Heart left ventricle (tissue), 13 donors: ENCODE measurements around the gene HAUS3.

Experiments used
- POLR2A ChIP-seq, 2 donors: fragments of 450-650 bp; IDR thresholded peaks; one replicate each; pipeline ENCODE4 v1.6.1; 2017; ENCODE audit warnings: antibody characterized with exemption in 2 of 2, mild to moderate bottlenecking in 2 of 2, moderate library complexity in 2 of 2
- TF ChIP-seq, protein P1 (sequence below), 12 donors: fragments of 200-600 bp; sonication (generic) in 4 of 12; IDR thresholded peaks; one replicate each; pipeline versions ENCODE4 v1.5.0 to v1.8.0; 2018 to 2022; ENCODE audit warnings: antibody characterized with exemption in 12 of 12, mild to moderate bottlenecking in 5 of 12
- donor health status: ischemic (EF 13 %, LVEDD 7.1; RV severe dilation, severe dysfunction).
- donor health status: DM: no; HTN: yes; CAD: no.
- donor health status: DM: no; HTN: no; CAD: no.
- donor health status: ischemic (EF 25% LVEDD 6.9; RV normal size, moderate dysfunction).
- donor health status: ischemic (EF 25% LVEDD 5.7; RV mildly dilated, moderate dysfunction).
- donor health status: ischemic (EF 35%, LVEDD 5.7; RV mildly dilated, moderate dysfunction).
- donor health status: nonischemic (EF 11% LVEDD 7.7; RV severe dilation, severe dysfunction).
- donor health status: DM: yes; HTN: yes; CAD: no.
- donor health status: PGD.
- donor health status: ischemic (EF 29% LVEDD 5.4; RV normal size, mild dysfunction).
- donor health status: nonischemic (EF 23%, LVEDD 6.1; RV moderate dilation, normal function).

DNA sequence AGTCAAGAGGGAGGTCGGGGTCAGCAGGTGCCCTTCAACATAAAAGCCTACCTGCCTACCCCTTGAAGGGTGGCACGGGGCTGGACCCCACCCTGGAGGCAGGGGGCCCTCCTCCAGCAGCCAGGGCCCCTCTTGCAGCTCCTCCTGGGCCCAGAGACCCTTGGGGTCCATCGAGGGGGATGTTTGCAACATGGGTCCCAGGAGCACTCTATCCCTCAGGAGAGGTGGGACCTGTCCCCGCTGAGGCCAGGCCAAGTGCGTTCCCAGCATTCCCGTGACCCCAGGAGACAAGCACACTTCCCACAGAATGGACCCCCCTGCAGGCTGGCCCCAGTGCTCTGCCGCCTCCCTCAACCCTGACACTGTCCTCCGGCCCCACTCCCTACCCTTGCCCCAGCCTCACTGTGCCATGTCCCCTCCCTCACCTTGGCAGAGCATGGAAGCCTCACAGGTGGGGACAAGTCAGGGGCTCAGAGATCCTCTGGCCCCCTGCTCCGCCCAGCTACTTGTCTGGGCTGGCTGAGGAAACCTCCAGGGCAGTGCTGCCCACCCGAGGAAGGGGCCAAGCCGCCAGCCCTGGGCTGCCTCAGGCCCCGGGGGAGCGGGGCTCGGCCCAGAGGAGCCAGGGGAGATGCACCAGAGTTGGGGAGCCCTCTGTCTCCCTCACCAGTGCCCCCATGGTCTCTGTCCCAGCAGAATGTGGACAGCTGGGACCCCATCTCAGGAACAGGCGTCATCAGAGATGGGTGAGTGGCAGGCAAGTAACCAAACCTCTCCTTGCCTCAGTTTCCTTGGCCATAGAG, 17.8 kb upstream of the HAUS3 start:
- TF ChIP-seq, protein P1, sequence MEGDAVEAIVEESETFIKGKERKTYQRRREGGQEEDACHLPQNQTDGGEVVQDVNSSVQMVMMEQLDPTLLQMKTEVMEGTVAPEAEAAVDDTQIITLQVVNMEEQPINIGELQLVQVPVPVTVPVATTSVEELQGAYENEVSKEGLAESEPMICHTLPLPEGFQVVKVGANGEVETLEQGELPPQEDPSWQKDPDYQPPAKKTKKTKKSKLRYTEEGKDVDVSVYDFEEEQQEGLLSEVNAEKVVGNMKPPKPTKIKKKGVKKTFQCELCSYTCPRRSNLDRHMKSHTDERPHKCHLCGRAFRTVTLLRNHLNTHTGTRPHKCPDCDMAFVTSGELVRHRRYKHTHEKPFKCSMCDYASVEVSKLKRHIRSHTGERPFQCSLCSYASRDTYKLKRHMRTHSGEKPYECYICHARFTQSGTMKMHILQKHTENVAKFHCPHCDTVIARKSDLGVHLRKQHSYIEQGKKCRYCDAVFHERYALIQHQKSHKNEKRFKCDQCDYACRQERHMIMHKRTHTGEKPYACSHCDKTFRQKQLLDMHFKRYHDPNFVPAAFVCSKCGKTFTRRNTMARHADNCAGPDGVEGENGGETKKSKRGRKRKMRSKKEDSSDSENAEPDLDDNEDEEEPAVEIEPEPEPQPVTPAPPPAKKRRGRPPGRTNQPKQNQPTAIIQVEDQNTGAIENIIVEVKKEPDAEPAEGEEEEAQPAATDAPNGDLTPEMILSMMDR (IDR thresholded peaks at IDR 0.05): no peak
- TF ChIP-seq POLR2A (IDR thresholded peaks at IDR 0.05): no peak
